WTC11 (cell line): Measurements from ENCODE around the gene COX6B2. TPM values are rescaled to one million over a fixed set of nuclear protein-coding genes. Genes with fewer than 3 reads are reported as not detected.
A peak's percentile ranks its signal among the peaks of the same experiment; 100 is the strongest.

Source experiments
- ATAC-seq: fragments of 200-7000 bp; cut with Tn5 transposase; 2 replicates; pipeline ENCODE4 v1.10.0; 2021; ENCODE audit warnings: mild to moderate bottlenecking, moderate library complexity
- CTCF ChIA-PET: fragments of 300-600 bp; sonication (Branson Sonifier 250); formaldehyde crosslinking; loops from one replicate; lab custom pipeline; 2021; ENCODE audit warnings: antibody characterized with exemption; lab: Charles Lee
- POLR2A ChIA-PET: fragments of 350-600 bp; sonication (Branson Sonifier 250); formaldehyde crosslinking; loops from one replicate; lab custom pipeline; 2021; ENCODE audit warnings: antibody characterized with exemption; lab: Charles Lee
- DNase-seq: peaks from one replicate; pipeline ENCODE4 v3.0.0; 2021; ENCODE audit warnings: low spot score
- H3K27ac Mint-ChIP-seq: 2 replicates; pipeline ENCODE4 v1.8.0; 2021; ENCODE audit warnings: mixed read lengths
- H3K27me3 Mint-ChIP-seq: 2 replicates; pipeline ENCODE4 v1.8.0; 2021; ENCODE audit warnings: low read depth, mild to moderate bottlenecking, moderate library complexity, mixed read lengths
- H3K36me3 Mint-ChIP-seq: 2 replicates; pipeline ENCODE4 v1.8.0; 2021; ENCODE audit warnings: mixed read lengths
- H3K4me1 Mint-ChIP-seq: 2 replicates; pipeline ENCODE4 v1.8.0; 2022; ENCODE audit warnings: mixed read lengths
- H3K4me3 Mint-ChIP-seq: 2 replicates; pipeline ENCODE4 v1.8.0; 2021; ENCODE audit warnings: mild to moderate bottlenecking, moderate library complexity, mixed read lengths
- H3K9me3 Mint-ChIP-seq: 2 replicates; pipeline ENCODE4 v1.8.0; 2021; ENCODE audit warnings: mixed read lengths
- ARID4B ChIP-seq: sonication (generic); formaldehyde crosslinking; IDR thresholded peaks from 2 replicates; pipeline ENCODE4 v1.8.0; 2023; ENCODE audit warnings: missing genetic modification reagents, mild to moderate bottlenecking, borderline replicate concordance
- GABPB1 ChIP-seq: sonication (generic); formaldehyde crosslinking; IDR thresholded peaks from 2 replicates; pipeline ENCODE4 v1.8.1; 2023; ENCODE audit warnings: mild to moderate bottlenecking, missing genetic modification reagents
- KAT7 ChIP-seq: sonication (generic); formaldehyde crosslinking; IDR thresholded peaks from 2 replicates; pipeline ENCODE4 v1.8.1; 2023; ENCODE audit warnings: missing genetic modification reagents, mild to moderate bottlenecking, borderline replicate concordance
- MAX ChIP-seq: sonication (generic); formaldehyde crosslinking; IDR thresholded peaks from 2 replicates; pipeline ENCODE4 v1.8.0; 2022; ENCODE audit warnings: mild to moderate bottlenecking, missing genetic modification reagents
- OVOL2 ChIP-seq: fragments of 250-450 bp; sonication (Bioruptor Pico); IDR thresholded peaks from 2 replicates; pipeline ENCODE4 v1.9.0; 2021; ENCODE audit warnings: mild to moderate bottlenecking, borderline replicate concordance
- PRDM15 ChIP-seq: sonication (generic); formaldehyde crosslinking; IDR thresholded peaks from 2 replicates; pipeline ENCODE4 v1.8.0; 2022; ENCODE audit warnings: missing genetic modification reagents
- PRRX2 ChIP-seq: fragments of 250-450 bp; sonication (Bioruptor Pico); IDR thresholded peaks from 2 replicates; pipeline ENCODE4 v1.8.0; 2021; ENCODE audit warnings: mild to moderate bottlenecking
- ZNF416 ChIP-seq: fragments of 250-450 bp; sonication (Bioruptor Pico); IDR thresholded peaks from 2 replicates; pipeline ENCODE4 v1.9.0; 2021; ENCODE audit warnings: mild to moderate bottlenecking, inconsistent platforms
- ZNF423 ChIP-seq: fragments of 250-450 bp; sonication (Bioruptor Pico); IDR thresholded peaks from 2 replicates; pipeline ENCODE4 v2.1.2; 2022; ENCODE audit warnings: mild to moderate bottlenecking, moderate library complexity
- ZNF671 ChIP-seq: fragments of 250-450 bp; sonication (Bioruptor Pico); IDR thresholded peaks from 2 replicates; pipeline ENCODE4 v1.8.0; 2021; ENCODE audit warnings: mild to moderate bottlenecking
- total RNA-seq: library from RNA; stranded (reverse); gene quantifications from 3 replicates; pipeline ENCODE4 v1.2.3, GENCODE V29; 2021
- TF ChIP-seq, protein P1 (sequence below): sonication (generic); formaldehyde crosslinking; IDR thresholded peaks from 2 replicates; pipeline ENCODE4 v1.8.0; 2022; ENCODE audit warnings: mild to moderate bottlenecking, missing genetic modification reagents
- TF ChIP-seq, protein P2 (sequence below): fragments of 250-450 bp; sonication (Bioruptor Pico); IDR thresholded peaks from 2 replicates; pipeline ENCODE4 v1.8.0; 2021; ENCODE audit warnings: mild to moderate bottlenecking
- TF ChIP-seq, protein P3 (sequence below): fragments of 250-450 bp; sonication (Bioruptor Pico); conservative IDR thresholded peaks from 2 replicates; pipeline ENCODE4 v1.9.0; 2021; ENCODE audit warnings: mild to moderate bottlenecking
- TF ChIP-seq, protein P4 (sequence below): sonication (generic); formaldehyde crosslinking; IDR thresholded peaks from 2 replicates; pipeline ENCODE4 v1.8.1; 2023; ENCODE audit warnings: mild to moderate bottlenecking, missing genetic modification reagents, borderline replicate concordance

COX6B2 gene
- total RNA-seq, 1 experiment from 2014 or later: 4.3 TPM

GRCh38 chr19:55390461-55390880 is 36.0 kb upstream of the COX6B2 start:
- POLR2A ChIA-PET: interaction anchor here (1.3 to 2.3 kb wide), 2 partner anchors 10 to 17 kb away, joined by 5 to 6 read pairs; partner anchors contain the start of gene UBE2S
- Mint-ChIP-seq H3K27me3 (no peaks in the 10 kb centered on the region), H3K4me3 (no peak overlapping the region), H3K4me1 (peaks cover 64% of the 10 kb centered on the region), H3K27ac (peak overlapping the region; percentile 82), H3K9me3 (no peaks in the 10 kb centered on the region), H3K36me3 (peaks cover 41% of the 10 kb centered on the region)
- peak; percentile 77; the same call in 1 of the 2 replicates for TF ChIP-seq PRRX2 (CRISPR knock-in tag)
- TF ChIP-seq PRDM15 (CRISPR knock-in tag): no peak
- no peak for TF ChIP-seq ARID4B
- TF ChIP-seq OVOL2 (CRISPR knock-in tag): no peak
- no peak for TF ChIP-seq KAT7
- TF ChIP-seq ZNF416: no peak
- TF ChIP-seq, protein P1, sequence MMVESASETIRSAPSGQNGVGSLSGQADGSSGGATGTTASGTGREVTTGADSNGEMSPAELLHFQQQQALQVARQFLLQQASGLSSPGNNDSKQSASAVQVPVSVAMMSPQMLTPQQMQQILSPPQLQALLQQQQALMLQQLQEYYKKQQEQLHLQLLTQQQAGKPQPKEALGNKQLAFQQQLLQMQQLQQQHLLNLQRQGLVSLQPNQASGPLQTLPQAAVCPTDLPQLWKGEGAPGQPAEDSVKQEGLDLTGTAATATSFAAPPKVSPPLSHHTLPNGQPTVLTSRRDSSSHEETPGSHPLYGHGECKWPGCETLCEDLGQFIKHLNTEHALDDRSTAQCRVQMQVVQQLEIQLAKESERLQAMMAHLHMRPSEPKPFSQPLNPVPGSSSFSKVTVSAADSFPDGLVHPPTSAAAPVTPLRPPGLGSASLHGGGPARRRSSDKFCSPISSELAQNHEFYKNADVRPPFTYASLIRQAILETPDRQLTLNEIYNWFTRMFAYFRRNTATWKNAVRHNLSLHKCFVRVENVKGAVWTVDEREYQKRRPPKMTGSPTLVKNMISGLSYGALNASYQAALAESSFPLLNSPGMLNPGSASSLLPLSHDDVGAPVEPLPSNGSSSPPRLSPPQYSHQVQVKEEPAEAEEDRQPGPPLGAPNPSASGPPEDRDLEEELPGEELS (CRISPR knock-in tag): no peak
- no peak for TF ChIP-seq GABPB1 (CRISPR knock-in tag)
- TF ChIP-seq, protein P2, sequence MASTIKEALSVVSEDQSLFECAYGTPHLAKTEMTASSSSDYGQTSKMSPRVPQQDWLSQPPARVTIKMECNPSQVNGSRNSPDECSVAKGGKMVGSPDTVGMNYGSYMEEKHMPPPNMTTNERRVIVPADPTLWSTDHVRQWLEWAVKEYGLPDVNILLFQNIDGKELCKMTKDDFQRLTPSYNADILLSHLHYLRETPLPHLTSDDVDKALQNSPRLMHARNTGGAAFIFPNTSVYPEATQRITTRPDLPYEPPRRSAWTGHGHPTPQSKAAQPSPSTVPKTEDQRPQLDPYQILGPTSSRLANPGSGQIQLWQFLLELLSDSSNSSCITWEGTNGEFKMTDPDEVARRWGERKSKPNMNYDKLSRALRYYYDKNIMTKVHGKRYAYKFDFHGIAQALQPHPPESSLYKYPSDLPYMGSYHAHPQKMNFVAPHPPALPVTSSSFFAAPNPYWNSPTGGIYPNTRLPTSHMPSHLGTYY (CRISPR knock-in tag): no peak
- TF ChIP-seq, protein P3, sequence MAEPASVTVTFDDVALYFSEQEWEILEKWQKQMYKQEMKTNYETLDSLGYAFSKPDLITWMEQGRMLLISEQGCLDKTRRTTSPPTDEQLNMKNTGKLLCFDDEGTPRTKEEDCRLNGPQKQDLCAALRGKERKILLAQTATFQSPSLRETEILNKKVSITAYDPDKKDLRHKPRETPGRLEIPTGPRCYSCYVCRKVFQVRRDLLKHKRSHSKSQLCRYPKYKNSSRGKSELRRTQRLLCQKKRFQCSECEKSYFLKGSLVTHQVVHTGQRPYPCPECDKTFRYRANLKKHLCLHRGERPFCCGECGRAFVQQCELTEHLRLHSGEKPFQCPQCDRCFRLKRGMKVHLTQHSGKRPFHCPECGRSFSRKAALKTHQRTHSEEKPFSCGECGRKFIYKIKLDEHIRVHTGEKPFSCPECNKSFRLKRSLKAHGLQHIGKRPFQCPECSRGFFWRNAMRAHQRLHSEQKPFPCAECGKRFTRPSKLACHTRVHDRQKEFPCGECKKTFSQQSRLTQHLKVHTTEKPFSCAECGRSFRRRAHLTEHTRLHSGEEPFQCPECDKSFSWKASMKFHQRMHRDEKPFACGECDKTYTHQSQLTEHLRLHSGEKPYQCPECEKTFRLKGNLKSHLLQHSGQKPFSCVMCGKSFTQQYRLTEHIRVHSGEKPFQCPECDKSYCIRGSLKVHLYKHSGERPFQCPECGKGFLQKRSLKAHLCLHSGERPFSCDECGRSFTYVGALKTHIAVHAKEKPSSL (CRISPR knock-in tag): no peak
- TF ChIP-seq MAX (CRISPR knock-in tag): no peak
- TF ChIP-seq ZNF671 (CRISPR knock-in tag): 0 out of 2 replicates have a peak, but pooled peaks have one; percentile 32
- TF ChIP-seq, protein P4, sequence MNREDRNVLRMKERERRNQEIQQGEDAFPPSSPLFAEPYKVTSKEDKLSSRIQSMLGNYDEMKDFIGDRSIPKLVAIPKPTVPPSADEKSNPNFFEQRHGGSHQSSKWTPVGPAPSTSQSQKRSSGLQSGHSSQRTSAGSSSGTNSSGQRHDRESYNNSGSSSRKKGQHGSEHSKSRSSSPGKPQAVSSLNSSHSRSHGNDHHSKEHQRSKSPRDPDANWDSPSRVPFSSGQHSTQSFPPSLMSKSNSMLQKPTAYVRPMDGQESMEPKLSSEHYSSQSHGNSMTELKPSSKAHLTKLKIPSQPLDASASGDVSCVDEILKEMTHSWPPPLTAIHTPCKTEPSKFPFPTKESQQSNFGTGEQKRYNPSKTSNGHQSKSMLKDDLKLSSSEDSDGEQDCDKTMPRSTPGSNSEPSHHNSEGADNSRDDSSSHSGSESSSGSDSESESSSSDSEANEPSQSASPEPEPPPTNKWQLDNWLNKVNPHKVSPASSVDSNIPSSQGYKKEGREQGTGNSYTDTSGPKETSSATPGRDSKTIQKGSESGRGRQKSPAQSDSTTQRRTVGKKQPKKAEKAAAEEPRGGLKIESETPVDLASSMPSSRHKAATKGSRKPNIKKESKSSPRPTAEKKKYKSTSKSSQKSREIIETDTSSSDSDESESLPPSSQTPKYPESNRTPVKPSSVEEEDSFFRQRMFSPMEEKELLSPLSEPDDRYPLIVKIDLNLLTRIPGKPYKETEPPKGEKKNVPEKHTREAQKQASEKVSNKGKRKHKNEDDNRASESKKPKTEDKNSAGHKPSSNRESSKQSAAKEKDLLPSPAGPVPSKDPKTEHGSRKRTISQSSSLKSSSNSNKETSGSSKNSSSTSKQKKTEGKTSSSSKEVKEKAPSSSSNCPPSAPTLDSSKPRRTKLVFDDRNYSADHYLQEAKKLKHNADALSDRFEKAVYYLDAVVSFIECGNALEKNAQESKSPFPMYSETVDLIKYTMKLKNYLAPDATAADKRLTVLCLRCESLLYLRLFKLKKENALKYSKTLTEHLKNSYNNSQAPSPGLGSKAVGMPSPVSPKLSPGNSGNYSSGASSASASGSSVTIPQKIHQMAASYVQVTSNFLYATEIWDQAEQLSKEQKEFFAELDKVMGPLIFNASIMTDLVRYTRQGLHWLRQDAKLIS (CRISPR knock-in tag): no peak
- peak; percentile 91 for TF ChIP-seq ZNF423 (CRISPR knock-in tag)
- no peak for ATAC-seq
- no peak for DNase-seq
- CTCF ChIA-PET: interaction anchor here (0.6 to 2.1 kb wide), 7 partner anchors 9 to 244 kb away, joined by 3 to 8 read pairs (median 4); partner anchors contain the start of gene ZNF784
